ENCODE data around the gene BPIFA2.

Gene BPIFA2

DNA sequence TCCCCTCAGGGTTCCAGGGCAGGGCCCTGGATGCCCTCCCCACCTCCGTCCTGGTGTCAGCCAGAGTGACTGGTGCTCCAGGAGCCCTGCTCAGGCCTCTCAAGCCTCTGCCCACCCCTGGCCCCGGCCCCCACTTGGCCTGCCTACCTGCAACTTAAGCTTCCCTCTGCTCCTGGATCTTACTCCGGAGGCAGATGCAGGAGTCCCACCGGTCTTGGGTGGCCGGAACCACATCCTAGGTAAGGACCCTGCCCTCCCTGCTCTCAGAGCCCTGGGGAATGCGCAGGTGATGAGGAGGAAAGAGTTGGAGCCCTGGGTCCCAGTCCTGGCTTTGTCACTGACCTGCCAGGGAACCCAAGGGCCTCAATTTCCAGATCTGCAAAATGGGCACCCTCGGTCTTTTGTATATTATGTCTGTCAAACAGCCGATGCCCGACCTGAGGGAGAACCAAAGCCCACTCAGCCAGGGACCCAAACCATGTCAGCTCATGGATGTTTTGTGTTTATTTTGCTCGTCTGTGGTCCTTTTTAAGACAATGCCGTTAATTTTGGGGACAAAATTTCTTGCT lies 34.5 kb upstream of the BPIFA2 start:
- H3K9me3 Mint-ChIP-seq, result no peaks in the 10 kb centered on the region
- H3K27ac Mint-ChIP-seq, result no peak overlapping the region
- no peak for TF ChIP-seq CTCF (IDR thresholded peaks at IDR 0.05; ENCODE audit: unreplicated experiment in 3 of 3)
- no peak overlapping the region for H3K4me3 Mint-ChIP-seq
- H3K36me3 Mint-ChIP-seq (ENCODE audit: low read depth), result no peaks in the 10 kb centered on the region
- no peaks in the 10 kb centered on the region for H3K4me1 Mint-ChIP-seq
- peaks cover 18% of the 10 kb centered on the region for H3K27me3 Mint-ChIP-seq (ENCODE audit: low read depth)

DNA sequence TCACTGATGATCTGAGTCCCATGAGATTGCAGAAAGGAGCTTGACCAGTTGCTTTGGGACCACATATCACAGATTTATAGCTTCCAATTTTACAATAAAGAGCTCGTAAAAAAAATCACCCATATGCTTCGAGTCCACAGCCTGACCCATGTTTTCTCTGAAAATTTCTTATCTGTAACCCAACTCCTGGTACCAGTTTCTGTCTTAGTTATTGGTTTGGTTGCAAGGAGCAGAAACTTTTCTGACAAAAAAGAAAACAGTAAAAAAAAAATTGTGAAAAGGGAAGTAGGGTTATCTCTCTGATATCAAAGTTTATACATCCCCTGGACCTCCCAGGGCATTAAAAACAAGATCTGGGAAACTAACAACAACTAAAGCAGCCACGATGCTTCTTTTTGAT lies 30.8 kb upstream of the BPIFA2 start:
- H3K36me3 Mint-ChIP-seq (ENCODE audit: low read depth), result no peaks in the 10 kb centered on the region
- H3K4me1 Mint-ChIP-seq, result no peaks in the 10 kb centered on the region
- no peak for TF ChIP-seq CTCF (IDR thresholded peaks at IDR 0.05; ENCODE audit: unreplicated experiment in 3 of 3)
- peaks cover 9% of the 10 kb centered on the region for H3K27me3 Mint-ChIP-seq (ENCODE audit: low read depth)
- H3K4me3 Mint-ChIP-seq, result no peak overlapping the region
- no peaks in the 10 kb centered on the region for H3K9me3 Mint-ChIP-seq
- no peak overlapping the region for H3K27ac Mint-ChIP-seq

DNA sequence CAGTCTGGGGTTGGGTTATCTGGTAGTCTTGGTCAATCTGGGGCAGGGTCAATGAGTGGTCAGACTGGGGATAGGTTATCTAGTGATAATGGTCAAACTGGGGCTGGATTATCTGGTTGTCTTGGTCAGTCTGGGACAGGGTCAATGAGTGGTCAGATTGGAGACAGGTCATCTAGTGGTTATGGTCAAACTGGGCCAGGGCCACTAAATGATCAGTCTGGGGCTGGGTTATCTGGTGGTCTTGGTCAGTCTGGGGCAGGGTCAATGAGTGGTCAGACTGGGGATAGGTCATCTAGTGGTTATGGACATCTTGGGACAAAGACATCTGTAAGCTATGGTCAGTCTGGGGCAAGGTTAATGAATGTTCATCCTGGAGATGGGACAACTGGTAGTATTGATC lies 28.5 kb upstream of the BPIFA2 start:
- no peak for TF ChIP-seq CTCF (IDR thresholded peaks at IDR 0.05; ENCODE audit: unreplicated experiment in 3 of 3)
- peaks cover 14% of the 10 kb centered on the region for H3K27me3 Mint-ChIP-seq (ENCODE audit: low read depth)
- H3K4me1 Mint-ChIP-seq, result no peaks in the 10 kb centered on the region
- H3K4me3 Mint-ChIP-seq, result no peak overlapping the region
- H3K9me3 Mint-ChIP-seq, result peaks cover 3% of the 10 kb centered on the region
- H3K36me3 Mint-ChIP-seq (ENCODE audit: low read depth), result no peaks in the 10 kb centered on the region
- H3K27ac Mint-ChIP-seq, result no peak overlapping the region

DNA sequence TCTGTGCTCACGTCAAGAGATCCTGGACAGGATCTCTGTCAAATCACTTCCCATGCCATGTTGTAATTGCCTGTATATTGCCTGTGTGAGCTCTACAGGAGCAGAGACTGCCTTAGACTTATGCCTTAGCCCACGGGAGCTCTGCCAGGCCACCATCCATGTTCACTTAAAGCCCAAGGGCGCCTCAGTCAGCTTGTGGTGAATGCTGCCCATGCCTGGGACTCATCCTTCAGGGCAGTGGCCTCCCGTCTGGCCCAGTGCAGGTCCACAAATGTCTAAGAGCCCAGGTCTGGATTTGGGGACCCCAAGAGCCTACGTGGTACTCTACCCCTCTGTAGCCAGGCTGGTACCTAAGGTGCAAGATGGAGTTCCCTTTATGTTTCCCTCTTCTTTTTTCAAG lies 22.4 kb upstream of the BPIFA2 start:
- Mint-ChIP-seq H3K36me3 (ENCODE audit: low read depth) (no peaks in the 10 kb centered on the region), H3K9me3 (peaks cover 12% of the 10 kb centered on the region), H3K27ac (no peak overlapping the region), H3K4me3 (no peak overlapping the region), H3K27me3 (ENCODE audit: low read depth) (peaks cover 44% of the 10 kb centered on the region), H3K4me1 (no peaks in the 10 kb centered on the region)
- TF ChIP-seq CTCF (IDR thresholded peaks at IDR 0.05; ENCODE audit: unreplicated experiment in 3 of 3), result no peak

GRCh38 chr20:33147299-33147698 lies 20.7 kb upstream of the BPIFA2 start:
- no peak for TF ChIP-seq CTCF (IDR thresholded peaks at IDR 0.05; ENCODE audit: unreplicated experiment in 3 of 3)
- H3K9me3 Mint-ChIP-seq, result peaks cover 12% of the 10 kb centered on the region
- no peak overlapping the region for H3K4me3 Mint-ChIP-seq
- no peak overlapping the region for H3K27ac Mint-ChIP-seq
- H3K36me3 Mint-ChIP-seq (ENCODE audit: low read depth), result no peaks in the 10 kb centered on the region
- H3K4me1 Mint-ChIP-seq, result no peaks in the 10 kb centered on the region
- peaks cover 54% of the 10 kb centered on the region for H3K27me3 Mint-ChIP-seq (ENCODE audit: low read depth)

DNA sequence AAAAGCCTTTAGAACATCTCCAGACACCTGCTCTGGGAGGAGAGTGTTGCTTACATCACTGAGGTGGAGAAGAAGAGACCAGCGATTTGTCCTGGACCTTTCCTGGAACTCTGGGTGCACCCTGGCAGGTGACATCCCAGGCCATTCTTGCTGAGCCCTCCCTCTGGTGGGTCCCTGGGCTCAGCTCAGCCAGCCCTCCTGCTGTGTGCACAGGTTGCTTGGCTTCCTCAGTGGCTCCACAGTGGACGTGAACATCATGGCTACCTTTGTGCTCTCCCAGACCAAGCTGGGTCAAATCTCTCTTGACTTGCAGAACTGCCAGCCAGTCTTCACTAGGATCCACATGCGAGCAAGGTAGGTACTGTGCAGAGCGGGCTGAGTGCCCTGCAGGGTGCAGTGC lies 19.9 kb upstream of the BPIFA2 start:
- H3K27me3 Mint-ChIP-seq (ENCODE audit: low read depth), result peaks cover 55% of the 10 kb centered on the region
- TF ChIP-seq CTCF (IDR thresholded peaks at IDR 0.05; ENCODE audit: unreplicated experiment in 3 of 3), result no peak
- peaks cover 12% of the 10 kb centered on the region for H3K9me3 Mint-ChIP-seq
- no peak overlapping the region for H3K4me3 Mint-ChIP-seq
- H3K27ac Mint-ChIP-seq, result no peak overlapping the region
- H3K4me1 Mint-ChIP-seq, result no peaks in the 10 kb centered on the region
- no peaks in the 10 kb centered on the region for H3K36me3 Mint-ChIP-seq (ENCODE audit: low read depth)
